ENCODE results near the gene G6PC2.

GRCh38 chr2:168901003-168901402, at the start of gene G6PC2:
- TF ChIP-seq, protein P1, sequence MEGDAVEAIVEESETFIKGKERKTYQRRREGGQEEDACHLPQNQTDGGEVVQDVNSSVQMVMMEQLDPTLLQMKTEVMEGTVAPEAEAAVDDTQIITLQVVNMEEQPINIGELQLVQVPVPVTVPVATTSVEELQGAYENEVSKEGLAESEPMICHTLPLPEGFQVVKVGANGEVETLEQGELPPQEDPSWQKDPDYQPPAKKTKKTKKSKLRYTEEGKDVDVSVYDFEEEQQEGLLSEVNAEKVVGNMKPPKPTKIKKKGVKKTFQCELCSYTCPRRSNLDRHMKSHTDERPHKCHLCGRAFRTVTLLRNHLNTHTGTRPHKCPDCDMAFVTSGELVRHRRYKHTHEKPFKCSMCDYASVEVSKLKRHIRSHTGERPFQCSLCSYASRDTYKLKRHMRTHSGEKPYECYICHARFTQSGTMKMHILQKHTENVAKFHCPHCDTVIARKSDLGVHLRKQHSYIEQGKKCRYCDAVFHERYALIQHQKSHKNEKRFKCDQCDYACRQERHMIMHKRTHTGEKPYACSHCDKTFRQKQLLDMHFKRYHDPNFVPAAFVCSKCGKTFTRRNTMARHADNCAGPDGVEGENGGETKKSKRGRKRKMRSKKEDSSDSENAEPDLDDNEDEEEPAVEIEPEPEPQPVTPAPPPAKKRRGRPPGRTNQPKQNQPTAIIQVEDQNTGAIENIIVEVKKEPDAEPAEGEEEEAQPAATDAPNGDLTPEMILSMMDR (IDR thresholded peaks at IDR 0.05; ENCODE audit: low read length), result no peak
- no peak for TF ChIP-seq EZH2 (IDR thresholded peaks at IDR 0.05; ENCODE audit: borderline replicate concordance, low read length)

All from OCI-LY1 (cell line).